HCT116 (cell line): ENCODE data around the gene NDST3. TPM values are rescaled to one million over a fixed set of nuclear protein-coding genes. Genes with fewer than 3 reads are reported as not detected.

Source experiments
- ATAC-seq: fragments of 200-7000 bp; cut with Tn5 transposase; 2 replicates; pipeline ENCODE4 v1.9.1; 2020; ENCODE audit warnings: mild to moderate bottlenecking, moderate library complexity
- BruUV-seq: library from RNA; stranded (reverse); fragments of 400-500 nt; replicated peaks from 2 replicates; lab custom pipeline; 2021; lab: Mats Ljungman, UMichigan
- CTCF ChIA-PET: fragments of 300-600 bp; sonication (Branson Sonifier 250); formaldehyde crosslinking; loops from one replicate; lab custom pipeline; 2021; ENCODE audit warnings: antibody characterized with exemption; lab: Charles Lee
- POLR2A ChIA-PET: fragments of 300-600, 350-600 bp; sonication (Branson Sonifier 250); formaldehyde crosslinking; loops from one replicate; lab custom pipeline; 2021; ENCODE audit warnings: antibody characterized with exemption; lab: Charles Lee
- RAD21 ChIA-PET, 2 experiments: fragments of 300-600 bp; sonication (Branson Sonifier 250); formaldehyde crosslinking; loops; one replicate each; lab custom pipeline; 2023; ENCODE audit warnings: low total read pairs in 2 of 2; ENCODE audit not compliant: uncharacterized antibody in 2 of 2, unreplicated experiment in 2 of 2, low non-redundant PET in 1 of 2; lab: Charles Lee
- DNase-seq: peaks from one replicate; pipeline ENCODE4 v3.0.0-alpha.2; 2010; ENCODE audit warnings: low read depth, low spot score
- H2AFZ ChIP-seq: fragments of 200-600 bp; shearing (Covaris generic), sonication (generic); 2 replicates; pipeline ENCODE4 v1.6.1; 2017; ENCODE audit warnings: low read depth, mixed run types, mixed read lengths, antibody characterized with exemption, low read length; ENCODE audit not compliant: poor library complexity, severe bottlenecking
- H3K27ac ChIP-seq: 2 replicates; pipeline ENCODE4 v1.5.1; 2012; ENCODE audit warnings: low read depth, low read length
- H3K27me3 ChIP-seq: fragments of 200-600 bp; sonication (generic); 2 replicates; pipeline ENCODE4 v1.6.1; 2016; ENCODE audit warnings: mixed run types, low read length, mixed read lengths; ENCODE audit not compliant: insufficient read depth
- H3K36me3 ChIP-seq, 2 experiments: fragments of 200-500 bp in 1 of 2; fragments of 200-600 bp in 1 of 2; sonication (Bioruptor generic) in 1 of 2; sonication (generic) in 1 of 2; 2 replicates each; pipeline versions ENCODE4 v1.5.1 to v1.6.1; 2014 to 2016; ENCODE audit warnings: low read length in 2 of 2, inconsistent platforms in 1 of 2, mixed read lengths in 1 of 2, mixed run types in 1 of 2; ENCODE audit not compliant: insufficient read depth in 2 of 2, control insufficient read depth in 1 of 2
- H3K4me1 ChIP-seq, 2 experiments: fragments of 200-600 bp in 1 of 2; sonication (generic) in 1 of 2; 2 replicates each; pipeline versions ENCODE4 v1.5.1 to v1.6.1; 2012 to 2017; ENCODE audit warnings: low read length in 2 of 2, inconsistent platforms in 1 of 2, mild to moderate bottlenecking in 1 of 2, mixed read lengths in 1 of 2, mixed run types in 1 of 2, moderate library complexity in 1 of 2; ENCODE audit not compliant: insufficient read depth in 2 of 2, control insufficient read depth in 1 of 2
- H3K4me2 ChIP-seq: fragments of 200-600 bp; sonication (generic); 2 replicates; pipeline ENCODE4 v1.6.1; 2017; ENCODE audit warnings: mixed run types, low read length, mixed read lengths
- H3K4me3 ChIP-seq, 2 experiments: fragments of 200-600 bp in 1 of 2; sonication (generic) in 1 of 2; replicated peaks in 1 of 2; 2 replicates each; pipeline ENCODE4 v1.5.1; 2011 to 2016; ENCODE audit warnings: low read length in 2 of 2, control low read depth in 1 of 2, low read depth in 1 of 2, mild to moderate bottlenecking in 1 of 2, mixed read lengths in 1 of 2, mixed run types in 1 of 2
- H3K79me2 ChIP-seq: fragments of 200-600 bp; sonication (generic); 2 replicates; pipeline ENCODE4 v1.6.1; 2017; ENCODE audit warnings: mild to moderate bottlenecking, mixed run types, low read length, moderate library complexity, mixed read lengths; ENCODE audit not compliant: insufficient read depth
- H3K9ac ChIP-seq: fragments of 200-600 bp; sonication (generic); 2 replicates; pipeline ENCODE4 v1.6.1; 2016; ENCODE audit warnings: low read length, mixed read lengths
- H3K9me2 ChIP-seq: fragments of 200-600 bp; sonication (generic), shearing (Covaris generic); 2 replicates; pipeline ENCODE4 v1.6.1; 2017; ENCODE audit warnings: mixed run types, mild to moderate bottlenecking, moderate library complexity; ENCODE audit not compliant: insufficient read depth
- H3K9me3 ChIP-seq, 2 experiments: fragments of 200-500 bp in 1 of 2; fragments of 200-600 bp in 1 of 2; sonication (Bioruptor generic) in 1 of 2; sonication (generic) in 1 of 2; 2 replicates each; pipeline ENCODE4 v1.6.1; 2014 to 2017; ENCODE audit warnings: low read length in 2 of 2, mixed read lengths in 2 of 2, inconsistent platforms in 1 of 2, low read depth in 1 of 2, mild to moderate bottlenecking in 1 of 2, mixed run types in 1 of 2, moderate library complexity in 1 of 2; ENCODE audit not compliant: control insufficient read depth in 1 of 2, insufficient read depth in 1 of 2
- H4K20me1 ChIP-seq: fragments of 200-600 bp; sonication (generic), shearing (Covaris generic); 2 replicates; pipeline ENCODE4 v1.6.1; 2017; ENCODE audit warnings: mixed run types, mild to moderate bottlenecking, moderate library complexity; ENCODE audit not compliant: insufficient read depth
- CBX3 ChIP-seq: IDR thresholded peaks from 2 replicates; pipeline ENCODE4 v1.6.1; 2012; ENCODE audit warnings: low read depth
- CEBPB ChIP-seq: IDR thresholded peaks from 2 replicates; pipeline ENCODE4 v1.6.1; 2012; ENCODE audit warnings: low read depth
- CTCF ChIP-seq, 3 experiments: fragments of 200-600 bp in 1 of 3; sonication (generic) in 1 of 3; IDR thresholded peaks in 2 of 3; conservative IDR thresholded peaks in 1 of 3; 2 replicates each; pipeline ENCODE4 v1.5.1; 2012 to 2017; ENCODE audit warnings: low read depth in 2 of 3, low read length in 2 of 3, antibody characterized with exemption in 1 of 3, borderline replicate concordance in 1 of 3, control low read depth in 1 of 3, mild to moderate bottlenecking in 1 of 3, mixed read lengths in 1 of 3, mixed run types in 1 of 3, moderate library complexity in 1 of 3; ENCODE audit not compliant: insufficient read depth in 1 of 3
- EGR1 ChIP-seq: IDR thresholded peaks from 2 replicates; pipeline ENCODE4 v1.6.1; 2012; ENCODE audit warnings: low read depth
- EZH2 ChIP-seq: fragments of 200-600 bp; sonication (generic); IDR thresholded peaks from 2 replicates; pipeline ENCODE4 v1.6.1; 2017; ENCODE audit warnings: antibody characterized with exemption, mixed run types
- EZH2phosphoT487 ChIP-seq: fragments of 200-600 bp; IDR thresholded peaks from 2 replicates; pipeline ENCODE4 v1.6.1; 2018; ENCODE audit warnings: antibody characterized with exemption, borderline replicate concordance
- FOSL1 ChIP-seq: IDR thresholded peaks from 2 replicates; pipeline ENCODE4 v1.6.1; 2012; ENCODE audit warnings: low read depth
- JUND ChIP-seq: IDR thresholded peaks from 2 replicates; pipeline ENCODE4 v1.6.1; 2012
- MAX ChIP-seq: IDR thresholded peaks from 2 replicates; pipeline ENCODE4 v1.6.1; 2012
- POLR2AphosphoS5 ChIP-seq: IDR thresholded peaks from 2 replicates; pipeline ENCODE4 v1.6.1; 2011; ENCODE audit warnings: mild to moderate bottlenecking, low read depth, low read length, moderate library complexity
- RAD21 ChIP-seq: IDR thresholded peaks from 2 replicates; pipeline ENCODE4 v1.6.1; 2012; ENCODE audit warnings: low read depth, mild to moderate bottlenecking
- SIN3A ChIP-seq: IDR thresholded peaks from 2 replicates; pipeline ENCODE4 v1.6.1; 2012; ENCODE audit warnings: low read depth
- TCF7L2 ChIP-seq: IDR thresholded peaks from 2 replicates; pipeline ENCODE4 v1.7.0; 2011; ENCODE audit warnings: borderline replicate concordance, inconsistent platforms; ENCODE audit not compliant: insufficient read depth, insufficient read length; ENCODE audit errors: extremely low read depth
- YY1 ChIP-seq: IDR thresholded peaks from 2 replicates; pipeline ENCODE4 v1.6.1; 2011; ENCODE audit warnings: low read length, low read depth, moderate library complexity, mild to moderate bottlenecking; ENCODE audit not compliant: insufficient replicate concordance; ENCODE audit errors: extremely low read depth
- ZFX ChIP-seq: fragments of 450-650 bp; IDR thresholded peaks from 2 replicates; pipeline ENCODE4 v1.6.1; 2017
- ZNF274 ChIP-seq: fragments of 200-500 bp; sonication (Bioruptor generic); IDR thresholded peaks from 2 replicates; pipeline ENCODE4 v1.6.1; 2014; ENCODE audit warnings: mild to moderate bottlenecking, low read depth, low read length, inconsistent platforms
- intact Hi-C: fragments of 100-400 bp; cut with micrococcal nuclease; formaldehyde crosslinking; loops from 2 replicates; pipeline ENCODE4 v1.10.0; 2022
- total RNA-seq: library from RNA; stranded (reverse); gene quantifications from one replicate; pipeline ENCODE4 v1.2.1, GENCODE V29; 2021; ENCODE audit not compliant: unreplicated experiment
- TF ChIP-seq, protein P1 (sequence below): IDR thresholded peaks from 2 replicates; pipeline ENCODE4 v1.6.1; 2011; ENCODE audit warnings: mild to moderate bottlenecking, low read length, moderate library complexity; ENCODE audit not compliant: insufficient replicate concordance; ENCODE audit errors: extremely low read depth

The NDST3 gene
- total RNA-seq, 1 experiment from 2014 or later, result not detected

DNA sequence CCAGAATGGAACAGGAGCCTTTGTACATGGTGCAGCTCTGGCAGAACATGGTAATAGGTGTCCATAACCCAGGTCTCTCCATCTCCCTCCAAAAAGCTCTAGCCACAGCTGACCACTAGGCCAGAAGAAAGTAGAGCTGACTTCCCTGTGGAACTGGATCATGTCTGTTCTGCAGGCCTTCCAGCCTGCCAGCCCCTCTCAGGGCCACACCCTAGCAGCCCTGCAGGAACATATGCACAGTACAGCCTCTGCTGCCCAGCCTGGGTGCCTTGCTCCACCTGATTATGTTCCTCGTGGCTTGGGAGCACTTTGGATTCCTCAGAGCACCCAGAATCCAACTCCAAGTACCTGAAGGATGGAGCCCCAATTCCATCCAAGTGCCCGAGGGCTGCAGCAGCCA is 12.0 kb downstream of the NDST3 start:
- no peak overlapping the region for H3K4me3 ChIP-seq
- intact Hi-C loops, result no loop called here
- H3K79me2 ChIP-seq, result no peaks in the 10 kb centered on the region
- ChIA-PET CTCF (no interaction called here), POLR2A (no interaction called here), RAD21 (no interaction called here)
- H2AFZ ChIP-seq, result no peak overlapping the region
- H3K27ac ChIP-seq, result no peak overlapping the region
- TF ChIP-seq JUND (no peak), EZH2phosphoT487 (no peak), ZNF274 (no peak), CEBPB (no peak), ZFX (no peak), POLR2AphosphoS5 (no peak), MAX (no peak)
- DNase-seq (no peak), ATAC-seq (no peak)
- H3K9me3 ChIP-seq, result no peaks in the 10 kb centered on the region; a peak in 1 of 4 replicates
- H3K4me2 ChIP-seq, result no peak overlapping the region
- H3K9me2 ChIP-seq, result no peaks in the 10 kb centered on the region
- no peaks in the 10 kb centered on the region for H3K4me1 ChIP-seq
- H3K36me3 ChIP-seq, result no peaks in the 10 kb centered on the region
- no peak overlapping the region for H3K9ac ChIP-seq
- BruUV-seq, result no TSS peak
- H4K20me1 ChIP-seq, result no peaks in the 10 kb centered on the region
- H3K27me3 ChIP-seq, result no peaks in the 10 kb centered on the region

GRCh38 chr4:118047043-118047442 is 12.8 kb downstream of the NDST3 start:
- CTCF ChIA-PET, result no interaction called here
- DNase-seq, result no peak

More at GRCh38 chr4:118047043-118047442, 12.8 kb downstream of the NDST3 start:
- no peaks in the 10 kb centered on the region; a peak in 1 of 4 replicates for H3K9me3 ChIP-seq
- H3K79me2 ChIP-seq, result no peaks in the 10 kb centered on the region
- H3K27me3 ChIP-seq, result no peaks in the 10 kb centered on the region
- no peak overlapping the region for H2AFZ ChIP-seq
- H3K9ac ChIP-seq, result no peak overlapping the region
- no peaks in the 10 kb centered on the region for H3K9me2 ChIP-seq
- H4K20me1 ChIP-seq, result no peaks in the 10 kb centered on the region
- H3K36me3 ChIP-seq, result no peaks in the 10 kb centered on the region
- H3K27ac ChIP-seq, result no peak overlapping the region
- H3K4me1 ChIP-seq, result no peaks in the 10 kb centered on the region
- ChIA-PET POLR2A (no interaction called here), RAD21 (no interaction called here)
- BruUV-seq, result no TSS peak
- TF ChIP-seq EGR1 (no peak), JUND (no peak), CEBPB (no peak), MAX (no peak), POLR2AphosphoS5 (no peak), SIN3A (no peak), CTCF (IDR thresholded peaks at IDR 0.05 in 2 of 3, conservative IDR thresholded peaks at IDR 0.05 in 1 of 3; ENCODE audit: borderline replicate concordance in 1 of 3, insufficient read depth in 1 of 3, low read depth in 2 of 3, low read length in 2 of 3) (no peak), YY1 (no peak), EZH2phosphoT487 (no peak), CBX3 (no peak), ZFX (no peak), RAD21 (no peak), EZH2 (no peak), TCF7L2 (no peak), FOSL1 (no peak)
- TF ChIP-seq, protein P1, sequence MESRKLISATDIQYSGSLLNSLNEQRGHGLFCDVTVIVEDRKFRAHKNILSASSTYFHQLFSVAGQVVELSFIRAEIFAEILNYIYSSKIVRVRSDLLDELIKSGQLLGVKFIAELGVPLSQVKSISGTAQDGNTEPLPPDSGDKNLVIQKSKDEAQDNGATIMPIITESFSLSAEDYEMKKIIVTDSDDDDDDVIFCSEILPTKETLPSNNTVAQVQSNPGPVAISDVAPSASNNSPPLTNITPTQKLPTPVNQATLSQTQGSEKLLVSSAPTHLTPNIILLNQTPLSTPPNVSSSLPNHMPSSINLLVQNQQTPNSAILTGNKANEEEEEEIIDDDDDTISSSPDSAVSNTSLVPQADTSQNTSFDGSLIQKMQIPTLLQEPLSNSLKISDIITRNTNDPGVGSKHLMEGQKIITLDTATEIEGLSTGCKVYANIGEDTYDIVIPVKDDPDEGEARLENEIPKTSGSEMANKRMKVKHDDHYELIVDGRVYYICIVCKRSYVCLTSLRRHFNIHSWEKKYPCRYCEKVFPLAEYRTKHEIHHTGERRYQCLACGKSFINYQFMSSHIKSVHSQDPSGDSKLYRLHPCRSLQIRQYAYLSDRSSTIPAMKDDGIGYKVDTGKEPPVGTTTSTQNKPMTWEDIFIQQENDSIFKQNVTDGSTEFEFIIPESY, result no peak
- intact Hi-C loops, result no loop called here
- no peak overlapping the region for H3K4me2 ChIP-seq
- H3K4me3 ChIP-seq, result no peak overlapping the region
- no peak for ATAC-seq
